Measurements from ENCODE around the gene MECR.

The MECR gene

DNA sequence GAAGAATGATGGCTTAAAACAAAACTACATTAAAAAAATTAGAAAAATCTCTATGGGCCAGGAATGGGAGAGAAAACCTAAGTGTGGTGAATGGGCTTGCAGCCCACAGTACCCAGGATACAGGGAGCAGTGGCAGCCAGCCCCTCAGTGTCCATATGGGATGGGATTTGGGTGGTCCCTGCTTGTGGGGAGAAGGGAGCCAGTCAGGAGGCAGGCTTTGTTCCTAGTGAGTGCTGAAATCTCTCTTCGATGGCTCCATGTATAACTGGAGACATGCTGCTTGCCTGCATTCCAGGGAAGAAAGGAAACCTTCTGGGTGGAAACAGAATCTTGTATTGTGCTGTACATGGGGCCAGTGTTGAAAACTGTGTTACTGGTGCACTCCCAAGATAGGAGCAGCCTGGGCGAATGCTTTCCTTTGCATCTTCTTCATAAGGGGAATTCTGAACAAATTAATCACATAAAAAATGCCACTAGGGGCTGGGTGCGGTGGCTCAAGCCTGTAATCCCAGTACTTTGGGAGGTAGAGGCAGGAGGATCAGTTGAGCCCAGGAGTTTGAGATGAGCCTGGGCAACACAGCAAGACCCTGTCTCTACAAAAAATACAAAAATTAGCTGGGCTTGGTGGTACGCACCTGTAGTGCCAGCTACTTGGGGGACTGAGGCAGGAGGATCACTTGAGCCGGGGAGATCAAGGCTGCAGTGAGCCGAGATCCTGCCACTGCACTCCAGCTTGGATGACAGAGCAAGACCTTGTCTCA, 41.6 kb upstream of the MECR start:
- peak overlapping the region; percentile 71 for H3K27ac ChIP-seq
- ChIA-PET POLR2A (ENCODE audit: low non-redundant PET) (no interaction called here), CTCF (interaction anchor here (0.6 kb wide), 1 partner anchor 29 kb away, joined by 4 read pairs; no protein-coding TSS in a partner anchor)
- TF ChIP-seq, protein P1, sequence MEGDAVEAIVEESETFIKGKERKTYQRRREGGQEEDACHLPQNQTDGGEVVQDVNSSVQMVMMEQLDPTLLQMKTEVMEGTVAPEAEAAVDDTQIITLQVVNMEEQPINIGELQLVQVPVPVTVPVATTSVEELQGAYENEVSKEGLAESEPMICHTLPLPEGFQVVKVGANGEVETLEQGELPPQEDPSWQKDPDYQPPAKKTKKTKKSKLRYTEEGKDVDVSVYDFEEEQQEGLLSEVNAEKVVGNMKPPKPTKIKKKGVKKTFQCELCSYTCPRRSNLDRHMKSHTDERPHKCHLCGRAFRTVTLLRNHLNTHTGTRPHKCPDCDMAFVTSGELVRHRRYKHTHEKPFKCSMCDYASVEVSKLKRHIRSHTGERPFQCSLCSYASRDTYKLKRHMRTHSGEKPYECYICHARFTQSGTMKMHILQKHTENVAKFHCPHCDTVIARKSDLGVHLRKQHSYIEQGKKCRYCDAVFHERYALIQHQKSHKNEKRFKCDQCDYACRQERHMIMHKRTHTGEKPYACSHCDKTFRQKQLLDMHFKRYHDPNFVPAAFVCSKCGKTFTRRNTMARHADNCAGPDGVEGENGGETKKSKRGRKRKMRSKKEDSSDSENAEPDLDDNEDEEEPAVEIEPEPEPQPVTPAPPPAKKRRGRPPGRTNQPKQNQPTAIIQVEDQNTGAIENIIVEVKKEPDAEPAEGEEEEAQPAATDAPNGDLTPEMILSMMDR (conservative IDR thresholded peaks at IDR 0.05; ENCODE audit: low read depth): no peak
- DNase-seq (ENCODE audit: low spot score): no peak

GRCh38 chr1:29271724-29272123, 41.0 kb upstream of the MECR start:
- peak; percentile 86 for DNase-seq (ENCODE audit: low spot score)
- TF ChIP-seq, protein P1 (conservative IDR thresholded peaks at IDR 0.05; ENCODE audit: low read depth): no peak
- ChIA-PET POLR2A (ENCODE audit: low non-redundant PET) (no interaction called here), CTCF (no interaction called here)
- H3K27ac ChIP-seq: peak overlapping the region; percentile 71

- CTCF ChIA-PET: no interaction called here
These were observed 40.3 kb upstream of the MECR start for GRCh38 chr1:29270929-29271521.

GRCh38 chr1:29269382-29269781, 38.6 kb upstream of the MECR start:
- CTCF ChIA-PET: no interaction called here
- POLR2A ChIA-PET (ENCODE audit: low non-redundant PET): no interaction called here
- TF ChIP-seq, protein P1 (conservative IDR thresholded peaks at IDR 0.05; ENCODE audit: low read depth): no peak

More at GRCh38 chr1:29270929-29271521, 40.3 kb upstream of the MECR start:
- POLR2A ChIA-PET (ENCODE audit: low non-redundant PET): no interaction called here
- DNase-seq (ENCODE audit: low spot score): no peak
- TF ChIP-seq, protein P1 (conservative IDR thresholded peaks at IDR 0.05; ENCODE audit: low read depth): no peak
- peak overlapping the region; percentile 71; the same call in 1 of the 2 replicates for H3K27ac ChIP-seq

DNA sequence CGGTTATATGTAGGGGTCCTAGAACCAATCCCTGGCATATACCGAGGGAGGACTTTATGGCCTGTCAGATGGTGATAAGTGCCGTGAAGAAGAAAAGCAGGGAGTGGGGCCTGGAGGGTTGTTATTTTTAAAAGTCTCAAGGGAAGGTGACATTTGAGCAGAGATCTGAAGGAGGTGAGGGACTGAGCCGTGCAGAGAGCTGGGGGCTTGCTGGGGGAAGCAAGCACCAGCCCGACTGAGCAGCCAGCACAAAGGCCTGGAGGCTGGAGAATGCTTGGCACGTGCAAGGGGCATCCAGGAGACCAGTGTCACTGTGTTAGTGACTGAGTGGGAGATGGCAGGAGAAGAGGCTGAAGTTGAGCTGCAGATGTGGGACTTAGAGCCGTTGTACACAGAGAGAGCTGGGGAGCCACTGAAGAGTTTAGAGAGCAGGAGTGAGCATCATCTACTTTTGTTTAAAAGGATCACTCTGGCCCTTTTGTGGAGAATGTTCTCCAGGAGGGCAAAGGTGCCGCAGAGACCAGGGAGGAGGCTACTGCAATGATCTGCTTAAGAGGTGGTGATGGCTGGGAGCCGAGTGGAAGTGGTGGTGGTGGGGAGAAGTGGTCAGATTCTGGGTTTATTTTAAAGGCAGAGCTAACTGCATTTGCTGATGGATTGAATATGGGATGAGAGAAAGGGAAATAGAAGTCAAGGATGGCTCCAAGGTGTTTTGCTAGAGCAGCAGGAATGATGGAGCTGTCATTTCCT, 36.8 kb upstream of the MECR start:
- H3K27ac ChIP-seq: no peak overlapping the region
- ChIA-PET CTCF (interaction anchor here (0.7 kb wide), 1 partner anchor 63 kb away, joined by 3 read pairs; no protein-coding TSS in a partner anchor), POLR2A (ENCODE audit: low non-redundant PET) (no interaction called here)
- DNase-seq (ENCODE audit: low spot score): no peak
- TF ChIP-seq, protein P1 (conservative IDR thresholded peaks at IDR 0.05; ENCODE audit: low read depth): no peak

More at GRCh38 chr1:29269382-29269781, 38.6 kb upstream of the MECR start:
- no peak for DNase-seq (ENCODE audit: low spot score)
- H3K27ac ChIP-seq: no peak overlapping the region

DNA sequence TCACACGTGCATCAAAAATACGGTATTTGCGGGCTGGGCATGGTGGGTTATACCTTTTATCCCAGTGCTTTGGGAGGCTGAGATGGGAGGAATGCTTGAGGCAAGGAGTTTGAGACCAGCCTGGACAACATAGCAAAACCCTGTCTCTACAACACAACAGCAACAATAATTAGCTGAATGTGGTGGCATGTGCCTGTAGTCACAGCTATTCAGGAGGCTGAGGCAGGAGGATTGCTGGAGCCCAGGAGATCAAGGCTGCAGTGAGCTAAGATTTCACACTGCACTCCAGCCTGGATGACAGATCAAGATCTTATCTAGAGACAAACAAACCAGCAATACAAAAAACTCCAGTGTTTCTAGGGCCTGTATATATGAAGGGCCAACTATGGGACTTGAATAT, 36.2 kb upstream of the MECR start:
- ChIA-PET POLR2A (ENCODE audit: low non-redundant PET) (no interaction called here), CTCF (no interaction called here)
- DNase-seq (ENCODE audit: low spot score): no peak
- H3K27ac ChIP-seq: no peak overlapping the region
- TF ChIP-seq, protein P1 (conservative IDR thresholded peaks at IDR 0.05; ENCODE audit: low read depth): no peak
